Effector memory CD8-positive, alpha-beta T cell (primary cell): ENCODE data around the gene PDGFA.

Experiments
- ATAC-seq: fragments of 150-1000 bp; cut with Tn5 transposase; replicated peaks from 2 replicates; pipeline ENCODE4 v1.10.0; 2021; ENCODE audit warnings: mild to moderate bottlenecking, moderate library complexity
- DNase-seq, 3 experiments: peaks; one replicate each; pipeline ENCODE4 v3.0.0; 2021
- H3K27ac Mint-ChIP-seq, 2 donors: one replicate each; pipeline ENCODE4 v1.8.0; 2022; ENCODE audit warnings: mild to moderate bottlenecking in 2 of 2, mixed read lengths in 2 of 2, moderate library complexity in 2 of 2
- H3K27me3 Mint-ChIP-seq, 2 donors: one replicate each; pipeline ENCODE4 v1.8.0; 2022; ENCODE audit warnings: mixed read lengths in 2 of 2
- H3K36me3 Mint-ChIP-seq: one replicate; pipeline ENCODE4 v1.8.0; 2022; ENCODE audit warnings: mild to moderate bottlenecking, moderate library complexity, mixed read lengths; ENCODE audit not compliant: insufficient read depth
- H3K4me1 Mint-ChIP-seq, 2 donors: one replicate each; pipeline ENCODE4 v1.8.0; 2022; ENCODE audit warnings: low read depth in 2 of 2, mixed read lengths in 2 of 2
- H3K4me3 Mint-ChIP-seq, 2 donors: one replicate each; pipeline ENCODE4 v1.8.0; 2022; ENCODE audit warnings: mild to moderate bottlenecking in 2 of 2, mixed read lengths in 2 of 2, moderate library complexity in 2 of 2
- H3K9me3 Mint-ChIP-seq, 2 donors: one replicate each; pipeline ENCODE4 v1.8.0; 2022; ENCODE audit warnings: mixed read lengths in 2 of 2

Gene PDGFA

DNA sequence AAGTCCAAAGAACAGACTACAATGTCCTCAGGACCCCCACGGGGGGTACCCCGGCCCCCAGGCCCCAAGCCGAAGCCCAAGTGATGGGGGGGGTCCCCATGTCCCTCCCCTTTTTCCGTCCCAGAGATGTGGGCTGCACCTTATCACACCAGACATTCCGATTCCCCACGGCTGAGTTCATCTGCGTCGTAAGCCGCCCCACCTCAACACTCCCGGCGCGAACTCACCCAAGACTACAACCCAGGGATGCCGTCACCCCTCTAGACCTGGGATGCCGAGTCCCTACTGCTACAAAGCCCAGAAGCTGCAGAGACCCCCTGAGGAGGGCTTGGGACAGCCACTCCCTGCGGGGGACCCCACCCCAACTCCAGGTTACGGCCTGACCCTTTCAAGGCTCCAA, 14.5 kb downstream of the PDGFA start:
- ATAC-seq = no peak

DNA sequence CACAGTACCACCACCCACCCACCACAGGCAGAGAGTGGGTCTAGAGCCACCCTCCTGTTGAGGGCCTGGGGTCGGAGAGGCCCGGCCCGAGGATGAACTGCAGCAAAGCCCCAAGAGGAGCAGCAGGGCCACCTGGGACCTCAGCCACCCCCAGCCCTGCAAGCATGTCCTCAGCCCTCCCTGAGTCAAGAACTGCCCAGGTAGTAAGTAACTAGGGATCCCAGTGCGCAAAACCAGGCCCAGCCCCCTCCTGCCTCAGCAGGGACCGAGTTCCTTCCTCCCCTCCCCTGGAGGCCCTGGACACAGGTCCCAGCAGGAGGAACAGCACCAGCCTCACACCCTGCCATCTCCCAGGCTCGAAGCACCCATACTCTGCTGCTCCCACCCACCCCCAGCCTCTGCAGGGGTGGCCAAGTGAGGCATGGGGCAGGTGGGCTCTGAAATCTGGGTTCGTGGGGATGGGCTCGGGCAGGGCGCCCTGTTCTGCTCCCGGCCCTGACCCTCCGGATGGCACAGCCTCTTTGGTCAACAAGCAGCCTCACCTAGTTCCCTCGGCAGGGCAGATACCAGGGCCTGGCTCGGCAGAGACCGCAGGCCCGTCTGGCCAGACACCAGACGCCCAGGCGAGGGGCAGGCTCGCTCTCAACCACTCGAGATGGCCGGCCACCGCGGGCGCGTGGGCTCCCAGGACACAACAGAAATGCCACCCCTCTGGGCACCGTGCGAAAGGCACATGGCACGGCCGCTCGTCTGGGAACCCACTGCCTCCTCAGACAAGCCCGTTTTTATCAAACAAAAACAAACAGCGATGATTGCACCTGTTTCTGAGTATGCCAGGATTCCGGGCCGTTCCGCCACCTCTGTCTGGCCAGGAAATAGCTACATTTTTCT, 15.2 kb downstream of the PDGFA start:
- no peak for DNase-seq
- no peak for ATAC-seq
- H3K27me3 Mint-ChIP-seq = peaks cover 0 to 8% of the 10 kb centered on the region in 2 donors
- H3K27ac Mint-ChIP-seq = no peak overlapping the region
- H3K4me3 Mint-ChIP-seq = no peak overlapping the region
- peaks cover 6% of the 10 kb centered on the region for H3K36me3 Mint-ChIP-seq
- H3K9me3 Mint-ChIP-seq = no peaks in the 10 kb centered on the region
- peaks cover 0 to 1% of the 10 kb centered on the region in 2 donors for H3K4me1 Mint-ChIP-seq

More for the DNA sequence above, 14.5 kb downstream of the PDGFA start:
- Mint-ChIP-seq H3K4me3 (no peak overlapping the region), H3K27me3 (peaks cover 0 to 8% of the 10 kb centered on the region in 2 donors), H3K27ac (no peak overlapping the region), H3K9me3 (no peaks in the 10 kb centered on the region), H3K4me1 (peaks cover 0 to 1% of the 10 kb centered on the region in 2 donors), H3K36me3 (peaks cover 6% of the 10 kb centered on the region)
- DNase-seq = no peak

DNA sequence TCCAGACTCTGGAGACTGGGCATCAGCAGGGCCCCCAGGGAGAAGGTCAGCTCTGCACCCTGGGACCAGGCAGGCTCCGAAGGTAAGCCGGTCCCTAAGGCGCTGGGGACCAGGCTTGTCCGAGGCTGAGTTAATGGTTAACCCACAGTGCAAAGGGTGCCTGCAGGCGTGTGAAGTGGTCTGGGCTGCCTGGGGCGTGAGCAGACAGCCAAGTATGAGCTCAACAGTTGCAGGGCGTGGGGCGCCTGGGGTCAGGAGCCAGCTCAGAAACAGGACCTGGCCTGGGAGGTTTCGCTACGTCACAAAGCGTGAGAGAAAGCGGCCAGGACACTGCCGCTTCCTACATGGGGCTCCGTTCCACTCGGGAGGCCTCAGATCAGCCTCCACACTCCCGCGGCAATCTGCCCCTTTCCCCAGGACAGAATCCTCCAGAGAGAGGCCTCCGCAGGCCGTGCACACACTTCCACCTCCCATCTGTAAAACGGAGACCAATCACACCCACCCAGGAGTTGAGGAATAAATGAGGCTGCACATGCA, 16.0 kb downstream of the PDGFA start:
- peaks cover 0 to 1% of the 10 kb centered on the region in 2 donors for H3K4me1 Mint-ChIP-seq
- no peak overlapping the region for H3K27ac Mint-ChIP-seq
- H3K36me3 Mint-ChIP-seq = peaks cover 6% of the 10 kb centered on the region
- H3K4me3 Mint-ChIP-seq = no peak overlapping the region
- no peaks in the 10 kb centered on the region for H3K9me3 Mint-ChIP-seq
- ATAC-seq = no peak
- peaks cover 0 to 8% of the 10 kb centered on the region in 2 donors for H3K27me3 Mint-ChIP-seq
- no peak for DNase-seq

DNA sequence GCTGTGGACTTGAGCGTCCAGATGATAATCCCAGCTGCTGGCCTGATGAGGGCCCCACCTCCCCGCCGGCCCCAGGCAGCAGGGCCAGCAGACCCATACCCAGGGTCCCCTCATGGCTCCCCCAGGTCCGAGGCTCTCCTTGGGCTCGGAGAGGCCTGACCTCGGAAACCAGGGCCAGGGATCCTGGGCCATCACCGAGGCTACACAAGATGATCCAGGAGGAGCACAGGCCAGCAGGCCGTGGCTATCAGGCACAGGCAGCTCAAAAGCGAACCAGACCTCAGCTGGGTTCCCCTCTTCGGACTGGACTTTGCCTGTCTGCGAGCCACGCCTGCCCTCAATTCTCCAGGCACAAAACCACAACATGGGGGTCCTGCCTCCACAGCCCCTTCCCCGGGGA, 17.4 kb downstream of the PDGFA start:
- Mint-ChIP-seq H3K4me3 (no peak overlapping the region), H3K27ac (no peak overlapping the region), H3K27me3 (peaks cover 0 to 8% of the 10 kb centered on the region in 2 donors), H3K9me3 (no peaks in the 10 kb centered on the region), H3K4me1 (peaks cover 0 to 9% of the 10 kb centered on the region in 2 donors), H3K36me3 (peaks cover 6% of the 10 kb centered on the region)
- ATAC-seq (no peak), DNase-seq (no peak)

DNA sequence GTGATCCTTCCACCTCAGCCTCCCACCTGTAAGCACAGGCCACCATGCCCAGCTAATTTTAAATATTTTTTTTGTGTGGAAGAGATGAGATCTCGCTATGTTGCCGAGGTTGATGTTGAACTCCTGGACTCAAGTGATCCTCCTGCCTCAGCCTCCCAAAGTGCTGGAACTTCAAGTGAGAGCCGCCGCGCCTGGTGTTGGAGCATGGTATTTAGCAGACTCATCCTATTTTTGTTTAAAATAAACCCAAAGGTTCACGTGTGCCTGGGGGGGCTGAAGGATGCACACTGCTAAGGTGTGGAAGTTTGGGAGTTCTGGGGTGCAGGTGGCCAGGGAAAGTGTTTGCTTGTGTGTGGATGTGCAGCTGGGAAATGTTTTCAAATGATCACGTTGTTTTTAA, 18.1 kb downstream of the PDGFA start:
- Mint-ChIP-seq H3K27ac (no peak overlapping the region), H3K9me3 (no peaks in the 10 kb centered on the region), H3K36me3 (peaks cover 4% of the 10 kb centered on the region), H3K4me3 (no peak overlapping the region), H3K4me1 (peaks cover 0 to 10% of the 10 kb centered on the region in 2 donors), H3K27me3 (peaks cover 0 to 8% of the 10 kb centered on the region in 2 donors)
- DNase-seq = no peak
- ATAC-seq = no peak

DNA sequence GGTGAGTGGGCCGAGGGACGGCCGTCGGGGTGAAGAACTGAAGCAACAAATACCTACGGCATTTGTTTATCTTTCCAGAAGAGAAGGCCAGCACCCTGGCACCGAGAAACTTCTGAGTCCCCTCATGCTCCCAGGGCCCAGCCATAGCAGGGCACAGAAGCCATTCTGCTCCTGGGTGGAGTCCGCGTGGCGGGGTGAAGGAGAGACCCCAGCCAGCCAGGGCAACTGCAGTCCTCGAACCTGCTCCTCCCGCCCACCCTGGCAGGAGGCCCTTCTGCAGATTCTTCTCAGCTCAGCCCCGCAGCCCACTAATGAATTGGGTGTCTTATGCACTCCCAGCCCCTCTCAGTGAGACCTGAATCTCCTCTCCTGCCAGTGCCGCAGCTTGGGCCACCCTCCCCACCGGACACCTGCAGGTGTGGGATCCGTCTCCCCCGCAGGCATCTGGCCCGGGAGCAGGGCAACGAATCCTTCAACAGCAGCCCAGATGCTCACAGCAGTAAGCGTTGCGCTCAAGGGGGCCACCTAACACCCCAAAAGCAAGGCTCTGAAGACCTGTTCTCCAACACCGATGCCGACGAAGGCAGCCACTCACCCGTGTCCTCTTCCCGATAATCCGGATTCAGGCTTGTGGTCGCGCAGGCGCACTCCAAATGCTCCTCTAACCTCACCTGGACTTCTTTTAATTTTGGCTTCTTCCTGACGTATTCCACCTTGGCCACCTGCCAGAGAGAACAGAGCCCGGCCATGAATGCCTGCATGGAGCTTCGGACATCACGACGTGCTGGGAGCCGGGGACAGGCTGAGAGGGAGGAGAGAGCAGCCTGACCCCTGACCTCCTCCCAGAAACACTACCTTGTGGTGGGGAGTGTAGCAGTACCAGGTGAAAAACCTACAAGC, 18.9 kb downstream of the PDGFA start:
- Mint-ChIP-seq H3K36me3 (peaks cover 4% of the 10 kb centered on the region), H3K4me1 (peaks cover 0 to 10% of the 10 kb centered on the region in 2 donors), H3K9me3 (no peaks in the 10 kb centered on the region), H3K27ac (no peak overlapping the region), H3K4me3 (no peak overlapping the region), H3K27me3 (peaks cover 0 to 8% of the 10 kb centered on the region in 2 donors)
- no peak for ATAC-seq
- no peak for DNase-seq

DNA sequence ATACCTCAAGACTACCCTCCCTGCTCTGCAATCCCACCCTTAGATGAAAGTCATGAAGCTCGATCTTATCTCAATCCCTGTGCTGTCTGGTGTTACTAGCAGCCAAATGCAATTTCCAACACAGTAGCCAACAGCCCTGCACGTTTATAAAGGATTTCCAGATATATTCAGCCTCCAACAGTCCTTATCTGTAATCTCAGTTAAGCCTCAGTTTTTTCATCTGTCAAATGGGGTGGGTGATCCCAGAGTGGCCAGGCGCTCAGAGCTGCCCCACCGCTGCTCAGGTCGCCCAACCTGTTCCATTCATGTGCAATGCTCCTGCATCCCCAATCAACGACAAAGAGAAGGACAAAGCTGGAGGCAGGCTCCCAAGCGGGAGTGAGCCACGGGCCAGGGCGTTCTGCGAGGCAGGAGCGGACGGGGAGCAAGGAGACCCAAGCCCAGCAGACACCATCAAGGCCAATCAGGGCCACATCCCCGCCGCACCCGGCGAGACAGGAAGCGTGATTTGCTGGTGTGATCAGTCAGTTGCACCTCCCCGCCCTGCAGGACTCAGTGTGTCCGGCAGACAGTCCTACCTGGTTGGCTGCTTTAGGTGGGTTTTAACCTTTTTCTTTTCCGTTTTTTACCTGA, 19.7 kb downstream of the PDGFA start:
- H3K9me3 Mint-ChIP-seq = no peaks in the 10 kb centered on the region
- H3K4me3 Mint-ChIP-seq = no peak overlapping the region
- ATAC-seq = no peak
- H3K4me1 Mint-ChIP-seq = peaks cover 0 to 10% of the 10 kb centered on the region in 2 donors
- peak overlapping the region in 1 of 2 donors; percentile 35 for H3K27ac Mint-ChIP-seq
- peaks cover 4% of the 10 kb centered on the region for H3K36me3 Mint-ChIP-seq
- H3K27me3 Mint-ChIP-seq = peaks cover 0 to under 1% of the 10 kb centered on the region in 2 donors
- DNase-seq = no peak

DNA sequence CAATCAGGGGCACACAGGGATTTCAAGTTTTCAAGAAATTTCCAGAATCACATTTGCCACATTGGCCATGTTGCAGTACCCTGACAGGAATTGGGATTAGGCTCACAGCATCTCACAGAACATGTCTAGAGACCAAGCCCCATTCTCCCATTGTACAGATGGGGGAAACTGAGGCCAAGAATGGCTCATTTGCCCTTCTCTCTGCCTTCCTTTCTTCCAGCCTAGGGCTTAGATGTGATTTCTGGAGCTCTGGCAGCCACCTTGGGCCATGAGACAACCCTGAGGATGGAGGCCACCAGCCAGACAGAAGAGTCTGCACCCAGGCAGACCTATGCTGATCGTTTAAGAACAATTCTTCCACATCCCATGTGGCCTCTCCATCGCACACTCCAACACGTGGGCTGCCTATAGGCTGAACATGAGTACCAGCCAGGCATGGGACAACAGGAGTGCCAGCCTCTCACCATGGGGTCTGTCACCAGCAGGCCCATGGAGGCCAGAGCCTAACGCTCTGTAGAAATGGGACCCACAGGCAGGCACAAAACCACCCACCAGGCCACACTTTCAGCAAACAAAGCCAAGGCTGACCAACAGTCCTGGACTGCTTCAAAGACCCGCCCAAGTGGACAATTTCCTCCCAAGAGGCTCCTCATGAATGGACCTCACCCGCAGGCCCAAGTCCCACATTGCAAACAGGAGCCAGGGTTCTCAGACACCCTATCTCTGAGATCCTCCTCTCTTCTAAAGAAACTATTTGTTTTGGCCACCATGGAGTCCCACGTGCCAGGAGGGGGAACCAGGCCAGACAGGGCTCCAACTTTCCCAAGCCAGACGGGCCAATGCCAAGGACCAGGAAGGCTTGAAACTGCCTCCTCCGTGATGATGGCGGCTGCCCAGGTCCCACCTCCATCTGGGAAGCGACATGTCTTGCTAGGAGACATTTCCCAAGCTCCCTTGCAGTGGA, 20.7 kb downstream of the PDGFA start:
- Mint-ChIP-seq H3K36me3 (peaks cover 4% of the 10 kb centered on the region), H3K4me1 (peaks cover 0 to 10% of the 10 kb centered on the region in 2 donors)

DNA sequence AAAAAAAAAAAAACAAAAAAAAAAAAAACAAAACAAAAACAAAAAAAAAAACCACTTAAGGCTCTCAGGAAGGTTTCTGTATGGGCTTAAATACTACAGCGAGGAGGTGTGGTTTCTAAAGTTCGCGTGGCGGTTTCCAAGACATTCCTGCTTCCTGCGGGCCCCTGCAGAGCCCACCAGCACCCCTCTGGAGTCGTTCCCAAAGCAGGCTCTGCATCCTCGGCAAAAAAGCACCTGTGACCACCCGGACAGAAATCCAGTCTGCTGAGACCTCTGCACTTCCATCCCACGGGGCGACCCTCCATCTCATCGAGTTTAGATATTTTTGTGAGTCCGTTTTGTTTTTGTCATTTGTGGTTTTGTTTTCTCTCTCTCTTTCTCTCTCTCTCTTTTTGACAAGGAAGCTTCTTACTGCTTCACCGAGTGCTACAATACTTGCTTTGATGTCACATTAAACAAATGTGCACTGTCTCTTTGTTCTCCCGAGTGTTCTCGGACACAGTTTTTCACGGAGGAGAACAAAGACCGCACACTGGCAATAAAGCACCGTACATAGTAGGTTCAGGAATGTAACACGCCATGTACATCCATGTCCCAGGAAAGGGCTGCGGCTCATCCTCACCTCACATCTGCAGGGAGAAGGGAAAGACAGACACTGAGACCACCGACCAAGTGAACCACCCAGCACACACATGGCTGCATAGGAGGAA, 21.5 kb downstream of the PDGFA start:
- Mint-ChIP-seq H3K27me3 (no peaks in the 10 kb centered on the region), H3K36me3 (peaks cover 4% of the 10 kb centered on the region), H3K4me3 (no peak overlapping the region), H3K4me1 (peaks cover 0 to 10% of the 10 kb centered on the region in 2 donors), H3K9me3 (no peaks in the 10 kb centered on the region), H3K27ac (no peak overlapping the region)
- DNase-seq (no peak), ATAC-seq (no peak)

More for the DNA sequence above, 20.7 kb downstream of the PDGFA start:
- no peak overlapping the region for H3K27ac Mint-ChIP-seq
- no peak overlapping the region for H3K4me3 Mint-ChIP-seq
- no peaks in the 10 kb centered on the region for H3K27me3 Mint-ChIP-seq
- DNase-seq (no peak), ATAC-seq (no peak)
- no peaks in the 10 kb centered on the region for H3K9me3 Mint-ChIP-seq

DNA sequence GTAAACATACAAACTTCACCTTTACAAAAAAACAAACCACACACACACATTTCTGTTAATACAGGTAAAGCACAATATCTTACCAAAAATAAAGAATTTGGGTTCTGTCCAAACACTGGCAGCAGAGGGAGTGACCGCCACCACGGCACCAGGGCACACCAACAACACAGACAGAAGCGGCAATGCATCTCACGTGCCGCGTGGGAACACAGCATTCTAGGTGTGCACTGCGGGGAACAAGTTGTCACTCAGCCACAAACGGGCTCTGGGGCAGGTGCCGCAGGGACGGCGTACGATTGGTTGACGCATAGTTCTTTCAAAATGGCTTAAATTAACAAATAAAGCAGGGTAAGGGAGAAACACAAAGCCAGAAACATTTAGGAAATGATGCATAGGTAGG, 22.3 kb downstream of the PDGFA start:
- H3K27ac Mint-ChIP-seq = no peak overlapping the region
- no peak overlapping the region for H3K4me3 Mint-ChIP-seq
- peaks cover 0 to 8% of the 10 kb centered on the region in 2 donors for H3K4me1 Mint-ChIP-seq
- DNase-seq (no peak), ATAC-seq (no peak)
- H3K27me3 Mint-ChIP-seq = no peaks in the 10 kb centered on the region
- H3K9me3 Mint-ChIP-seq = no peaks in the 10 kb centered on the region
- peaks cover 4% of the 10 kb centered on the region for H3K36me3 Mint-ChIP-seq

DNA sequence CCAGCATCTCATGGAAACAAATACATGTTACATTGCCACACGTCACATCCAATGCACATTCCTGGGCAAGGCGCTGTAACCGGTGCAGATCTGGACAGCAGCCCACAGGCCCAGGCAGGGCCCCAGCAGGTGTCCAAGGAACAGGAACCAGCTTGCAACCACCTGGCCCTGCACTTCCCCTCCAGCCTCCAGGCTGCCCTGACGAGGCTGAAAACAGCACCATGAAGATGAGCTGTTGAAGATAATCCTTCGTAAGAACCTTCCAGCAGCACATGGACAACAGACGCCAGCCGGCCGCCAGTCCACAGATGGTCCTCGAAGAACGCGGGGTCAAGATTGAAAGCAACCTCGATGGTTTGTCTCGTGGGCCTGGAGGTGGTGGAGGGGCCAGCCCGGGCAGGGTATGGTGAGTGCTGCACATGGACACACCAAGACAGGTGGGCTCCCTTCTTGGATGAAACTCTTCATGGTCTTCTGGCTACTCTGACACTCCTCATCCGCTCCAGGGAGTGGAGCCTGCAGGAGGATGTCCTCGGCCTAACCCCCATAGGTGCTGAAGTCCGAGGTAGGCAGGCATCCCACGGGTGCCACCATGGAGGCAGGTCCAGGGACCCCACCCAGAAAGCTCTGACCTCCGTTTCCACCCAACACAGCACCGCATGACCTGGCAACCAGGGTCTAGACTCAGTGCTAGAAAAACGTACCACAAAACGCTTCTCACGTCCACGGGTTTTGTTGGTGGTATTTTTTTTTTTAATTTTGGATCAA, 22.9 kb downstream of the PDGFA start:
- H3K27ac Mint-ChIP-seq = no peak overlapping the region
- H3K4me3 Mint-ChIP-seq = no peak overlapping the region
- H3K27me3 Mint-ChIP-seq = no peaks in the 10 kb centered on the region
- H3K36me3 Mint-ChIP-seq = peaks cover 4% of the 10 kb centered on the region
- no peaks in the 10 kb centered on the region for H3K9me3 Mint-ChIP-seq
- ATAC-seq (no peak), DNase-seq (no peak)
- H3K4me1 Mint-ChIP-seq = peaks cover 0 to 8% of the 10 kb centered on the region in 2 donors
